BE2C (cell line): ENCODE results near the gene RGMB.

Source experiments
- DNase-seq: peaks from one replicate; pipeline ENCODE4 v3.0.0-alpha.2; 2020
- H3K27me3 ChIP-seq: fragments of 250-450 bp; sonication (Bioruptor Pico); 2 replicates; pipeline ENCODE4 v1.5.1; 2020; ENCODE audit warnings: mild to moderate bottlenecking
- H3K36me3 ChIP-seq: fragments of 250-450 bp; sonication (Bioruptor Pico); 2 replicates; pipeline ENCODE4 v1.5.1; 2020; ENCODE audit warnings: mild to moderate bottlenecking
- H3K4me1 ChIP-seq: fragments of 250-450 bp; sonication (Bioruptor Pico); 2 replicates; pipeline ENCODE4 v1.5.1; 2020
- H3K4me3 ChIP-seq: 2 replicates; pipeline ENCODE4 v1.5.1; 2011; ENCODE audit warnings: low read depth, low read length
- H3K9me3 ChIP-seq: fragments of 250-450 bp; sonication (Bioruptor Pico); 2 replicates; pipeline ENCODE4 v1.5.1; 2020
- TF ChIP-seq, protein P1 (sequence below): IDR thresholded peaks from 2 replicates; pipeline ENCODE4 v1.5.1; 2012; ENCODE audit warnings: mild to moderate bottlenecking, low read depth, low read length

The RGMB gene

DNA sequence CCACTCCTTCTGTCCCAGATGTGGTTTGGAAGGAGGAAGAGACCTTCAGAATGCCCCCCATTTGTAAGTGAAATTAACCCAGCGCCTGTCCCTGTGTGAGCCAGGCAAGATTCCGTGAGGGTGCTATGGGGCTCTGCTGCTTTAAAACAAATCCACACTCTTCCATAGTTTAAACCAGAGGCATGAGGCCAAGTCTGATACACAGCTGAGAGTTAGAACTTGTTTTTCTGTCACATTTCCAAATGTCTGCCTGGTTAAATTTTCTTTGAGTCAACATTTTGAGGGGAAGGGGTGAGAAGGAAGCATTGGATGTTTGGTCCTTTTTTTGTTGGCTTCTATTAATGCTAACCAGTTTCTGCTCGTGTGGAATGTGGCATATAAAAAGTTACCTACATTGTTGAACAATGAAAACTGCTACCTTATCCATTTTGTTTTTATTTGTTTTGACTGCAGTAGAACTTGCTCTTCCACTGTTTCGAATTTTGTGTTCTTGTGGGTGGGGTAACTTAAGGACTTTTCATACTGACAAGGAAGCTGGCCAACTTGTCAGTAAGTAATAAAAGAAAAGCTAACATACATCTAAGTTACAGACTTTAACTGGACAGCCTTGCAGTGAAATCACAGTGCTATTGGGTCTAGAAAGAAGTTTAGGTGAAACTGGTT is 12.9 kb downstream of the RGMB start:
- TF ChIP-seq, protein P1, sequence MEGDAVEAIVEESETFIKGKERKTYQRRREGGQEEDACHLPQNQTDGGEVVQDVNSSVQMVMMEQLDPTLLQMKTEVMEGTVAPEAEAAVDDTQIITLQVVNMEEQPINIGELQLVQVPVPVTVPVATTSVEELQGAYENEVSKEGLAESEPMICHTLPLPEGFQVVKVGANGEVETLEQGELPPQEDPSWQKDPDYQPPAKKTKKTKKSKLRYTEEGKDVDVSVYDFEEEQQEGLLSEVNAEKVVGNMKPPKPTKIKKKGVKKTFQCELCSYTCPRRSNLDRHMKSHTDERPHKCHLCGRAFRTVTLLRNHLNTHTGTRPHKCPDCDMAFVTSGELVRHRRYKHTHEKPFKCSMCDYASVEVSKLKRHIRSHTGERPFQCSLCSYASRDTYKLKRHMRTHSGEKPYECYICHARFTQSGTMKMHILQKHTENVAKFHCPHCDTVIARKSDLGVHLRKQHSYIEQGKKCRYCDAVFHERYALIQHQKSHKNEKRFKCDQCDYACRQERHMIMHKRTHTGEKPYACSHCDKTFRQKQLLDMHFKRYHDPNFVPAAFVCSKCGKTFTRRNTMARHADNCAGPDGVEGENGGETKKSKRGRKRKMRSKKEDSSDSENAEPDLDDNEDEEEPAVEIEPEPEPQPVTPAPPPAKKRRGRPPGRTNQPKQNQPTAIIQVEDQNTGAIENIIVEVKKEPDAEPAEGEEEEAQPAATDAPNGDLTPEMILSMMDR = no peak
- H3K4me1 ChIP-seq = peaks cover 19% of the 10 kb centered on the region
- no peak for DNase-seq
- H3K27me3 ChIP-seq = no peaks in the 10 kb centered on the region
- peaks cover 68% of the 10 kb centered on the region for H3K36me3 ChIP-seq
- H3K4me3 ChIP-seq = no peak overlapping the region
- no peaks in the 10 kb centered on the region for H3K9me3 ChIP-seq

- DNase-seq = no peak
- TF ChIP-seq, protein P1 = 0 out of 2 replicates have a peak, but pooled peaks have one; percentile 2
- peaks cover 19% of the 10 kb centered on the region for H3K4me1 ChIP-seq
- no peaks in the 10 kb centered on the region for H3K27me3 ChIP-seq
- no peak overlapping the region for H3K4me3 ChIP-seq
- no peaks in the 10 kb centered on the region for H3K9me3 ChIP-seq
- peaks cover 63% of the 10 kb centered on the region for H3K36me3 ChIP-seq
Observed at GRCh38 chr5:98787131-98787719, 13.8 kb downstream of the RGMB start.

- no peaks in the 10 kb centered on the region for H3K9me3 ChIP-seq
- TF ChIP-seq, protein P1 = no peak
- H3K4me3 ChIP-seq = no peak overlapping the region
- H3K36me3 ChIP-seq = peaks cover 58% of the 10 kb centered on the region
- peaks cover 19% of the 10 kb centered on the region for H3K4me1 ChIP-seq
- no peak for DNase-seq
- no peaks in the 10 kb centered on the region for H3K27me3 ChIP-seq
Observed at GRCh38 chr5:98789029-98789428, 15.6 kb downstream of the RGMB start.

DNA sequence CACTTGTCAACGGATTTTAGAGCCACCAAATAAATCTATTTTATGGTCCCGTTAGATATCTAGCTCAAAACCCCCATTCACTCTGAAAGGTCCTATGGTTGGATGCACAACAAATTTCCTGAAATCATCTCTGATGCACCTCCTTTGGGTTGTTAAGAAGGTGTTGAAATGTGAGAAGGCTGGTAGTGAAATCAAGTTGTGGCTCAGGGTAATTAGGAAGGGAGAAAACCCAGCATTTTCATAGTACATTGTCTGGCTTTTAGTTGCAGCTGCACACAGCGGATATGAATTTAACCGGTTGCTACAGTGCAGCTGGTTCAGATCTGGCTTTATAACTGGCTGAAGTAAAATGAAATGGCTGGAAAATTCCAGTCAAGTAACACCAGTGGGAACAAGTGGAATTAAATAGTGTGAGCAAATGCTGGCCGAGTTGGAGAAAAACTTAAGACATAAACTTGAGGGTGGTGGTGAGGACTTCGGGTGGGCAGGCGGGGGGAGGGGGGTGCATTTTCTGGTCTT is 17.6 kb downstream of the RGMB start:
- no peaks in the 10 kb centered on the region for H3K9me3 ChIP-seq
- H3K27me3 ChIP-seq = no peaks in the 10 kb centered on the region
- no peak overlapping the region for H3K4me3 ChIP-seq
- peaks cover 49% of the 10 kb centered on the region for H3K36me3 ChIP-seq
- peaks cover 11% of the 10 kb centered on the region for H3K4me1 ChIP-seq
- TF ChIP-seq, protein P1 = no peak
- DNase-seq = no peak

DNA sequence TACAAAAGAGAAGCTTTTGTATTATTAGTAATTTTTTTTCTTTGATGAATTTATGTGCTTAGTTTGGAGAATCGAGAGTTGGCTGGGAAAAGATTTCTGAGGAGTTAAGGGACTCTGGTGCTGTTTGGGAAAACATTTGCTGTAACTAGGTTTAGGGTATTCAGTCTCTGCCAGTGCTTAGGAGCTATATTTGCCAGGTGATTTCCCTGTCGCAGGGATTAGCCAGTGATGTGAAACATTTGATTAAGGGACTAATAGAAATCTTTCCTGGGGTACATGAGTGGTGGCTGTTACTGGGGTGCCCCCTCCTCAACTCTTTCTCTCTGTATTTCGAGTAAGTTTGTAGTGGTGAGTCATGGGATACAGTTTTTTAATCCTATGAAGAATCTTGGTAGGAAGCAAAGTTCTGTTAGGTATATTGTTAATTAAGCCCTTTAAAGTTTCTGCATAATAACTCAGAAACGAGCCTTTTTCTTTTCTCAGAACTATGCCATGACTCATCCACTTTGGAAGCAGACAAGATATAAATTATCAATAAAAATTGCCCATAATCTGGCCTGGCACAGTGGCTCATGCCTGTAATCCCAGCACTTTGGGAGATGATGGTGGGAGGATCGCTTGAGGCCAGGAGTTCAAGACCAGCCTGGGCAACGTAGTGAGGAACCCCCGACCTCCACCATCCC is 18.6 kb downstream of the RGMB start:
- DNase-seq = no peak
- TF ChIP-seq, protein P1 = no peak
- H3K4me3 ChIP-seq = no peak overlapping the region
- H3K4me1 ChIP-seq = peaks cover 16% of the 10 kb centered on the region
- peaks cover 39% of the 10 kb centered on the region for H3K36me3 ChIP-seq
- H3K27me3 ChIP-seq = no peaks in the 10 kb centered on the region
- H3K9me3 ChIP-seq = no peaks in the 10 kb centered on the region
